Hepatocyte (in vitro differentiated cells): ENCODE data around the gene GRHL1.

Experiments
- CTCF ChIP-seq: fragments of 200-600 bp; sonication (generic); IDR thresholded peaks from 2 replicates; pipeline ENCODE4 v1.5.1; 2016; ENCODE audit warnings: antibody characterized with exemption, mild to moderate bottlenecking; ENCODE audit not compliant: poor library complexity
- EZH2 ChIP-seq: fragments of 200-600 bp; sonication (generic); IDR thresholded peaks from 2 replicates; pipeline ENCODE4 v1.6.1; 2016; ENCODE audit warnings: antibody characterized with exemption, mild to moderate bottlenecking, borderline replicate concordance
- EZH2phosphoT487 ChIP-seq: fragments of 200-600 bp; sonication (generic); IDR thresholded peaks from one replicate; pipeline ENCODE4 v1.6.1; 2018; ENCODE audit warnings: antibody characterized with exemption, mild to moderate bottlenecking, low read depth, moderate library complexity; ENCODE audit not compliant: unreplicated experiment, severe bottlenecking

DNA sequence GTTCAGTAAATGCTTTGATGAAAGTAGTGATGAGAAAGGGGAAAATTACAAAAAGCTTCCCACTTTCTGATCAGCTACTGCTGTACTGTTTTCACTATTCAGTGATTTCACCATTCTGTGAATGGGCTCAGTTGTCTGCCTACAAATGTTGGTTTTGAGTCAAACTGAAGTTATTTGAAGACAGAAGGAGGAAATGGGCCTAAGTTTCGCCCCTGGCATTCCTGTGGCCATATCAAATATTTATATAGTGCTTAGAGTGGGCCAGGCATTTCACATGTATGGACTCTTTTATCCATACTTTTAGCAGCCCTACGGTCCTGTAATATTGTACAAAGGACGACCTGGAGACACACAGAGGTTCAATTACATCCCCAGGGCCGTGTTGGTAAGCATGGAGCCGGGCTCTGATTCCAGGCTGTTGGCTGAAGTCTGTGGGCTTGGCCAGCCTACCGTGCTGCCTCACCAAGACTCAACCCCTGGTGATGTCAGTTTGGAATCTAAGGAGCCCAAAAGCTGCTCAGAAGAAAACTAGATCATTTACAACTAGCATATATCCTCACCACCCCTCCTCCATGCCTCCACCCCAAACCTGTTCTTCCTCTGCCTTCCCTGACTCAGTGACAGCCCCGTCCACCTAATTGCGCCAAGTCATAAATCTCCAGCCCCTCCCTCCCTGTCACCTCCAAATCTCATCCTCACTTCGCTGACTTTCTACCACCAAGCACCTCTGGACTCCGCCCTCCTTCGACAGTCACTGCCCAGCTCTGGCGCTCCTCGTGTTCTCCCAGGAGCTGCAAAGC is 10.1 kb upstream of the GRHL1 start:
- TF ChIP-seq CTCF (no peak), EZH2 (no peak), EZH2phosphoT487 (no peak)
